Fibroblast of lung (primary cell): ENCODE measurements around the gene MAB21L3.

Source experiments
- EZH2 ChIP-seq: IDR thresholded peaks from 2 replicates; pipeline ENCODE4 v1.5.1; 2012; ENCODE audit warnings: low read length, control low read depth, mild to moderate bottlenecking; ENCODE audit errors: missing control alignments
- TF ChIP-seq, protein P1 (sequence below), 2 donors: IDR thresholded peaks in 1 of 2; conservative IDR thresholded peaks in 1 of 2; 1 replicate in 1 of 2; 2 replicates in 1 of 2; pipeline ENCODE4 v1.5.1; 2011 to 2012; ENCODE audit warnings: low read length in 2 of 2, control low read depth in 1 of 2, inconsistent platforms in 1 of 2, low read depth in 1 of 2, mild to moderate bottlenecking in 1 of 2

DNA sequence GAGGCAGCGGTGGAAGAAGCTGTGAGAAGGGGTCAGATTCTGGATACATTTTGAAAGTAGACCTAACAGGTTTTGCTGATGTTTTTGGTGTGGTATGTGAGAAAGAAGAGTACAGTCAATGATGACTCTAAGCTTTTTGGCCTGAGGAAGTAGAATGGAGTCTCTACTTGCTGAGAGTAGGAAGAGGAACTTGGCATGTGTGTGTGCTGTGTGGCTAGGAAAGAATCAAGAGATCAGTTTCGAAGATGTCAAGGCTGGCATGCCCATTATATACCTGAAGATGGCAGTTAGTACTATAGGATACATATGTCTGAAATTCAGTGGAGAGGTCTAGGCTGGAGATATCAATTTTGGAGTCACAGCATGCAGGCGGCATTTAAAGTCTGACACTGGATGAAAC, 64.4 kb downstream of the MAB21L3 start:
- TF ChIP-seq, protein P1, sequence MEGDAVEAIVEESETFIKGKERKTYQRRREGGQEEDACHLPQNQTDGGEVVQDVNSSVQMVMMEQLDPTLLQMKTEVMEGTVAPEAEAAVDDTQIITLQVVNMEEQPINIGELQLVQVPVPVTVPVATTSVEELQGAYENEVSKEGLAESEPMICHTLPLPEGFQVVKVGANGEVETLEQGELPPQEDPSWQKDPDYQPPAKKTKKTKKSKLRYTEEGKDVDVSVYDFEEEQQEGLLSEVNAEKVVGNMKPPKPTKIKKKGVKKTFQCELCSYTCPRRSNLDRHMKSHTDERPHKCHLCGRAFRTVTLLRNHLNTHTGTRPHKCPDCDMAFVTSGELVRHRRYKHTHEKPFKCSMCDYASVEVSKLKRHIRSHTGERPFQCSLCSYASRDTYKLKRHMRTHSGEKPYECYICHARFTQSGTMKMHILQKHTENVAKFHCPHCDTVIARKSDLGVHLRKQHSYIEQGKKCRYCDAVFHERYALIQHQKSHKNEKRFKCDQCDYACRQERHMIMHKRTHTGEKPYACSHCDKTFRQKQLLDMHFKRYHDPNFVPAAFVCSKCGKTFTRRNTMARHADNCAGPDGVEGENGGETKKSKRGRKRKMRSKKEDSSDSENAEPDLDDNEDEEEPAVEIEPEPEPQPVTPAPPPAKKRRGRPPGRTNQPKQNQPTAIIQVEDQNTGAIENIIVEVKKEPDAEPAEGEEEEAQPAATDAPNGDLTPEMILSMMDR (conservative IDR thresholded peaks at IDR 0.05 in 1 of 2, IDR thresholded peaks at IDR 0.05 in 1 of 2; ENCODE audit: low read depth in 1 of 2, low read length in 2 of 2) = no peak
- no peak for TF ChIP-seq EZH2
